OCI-LY3 (cell line): ENCODE results near the gene MXD4.

Experiments used
- EZH2phosphoT487 ChIP-seq: fragments of 200-600 bp; shearing (Covaris generic); IDR thresholded peaks from 2 replicates; pipeline ENCODE4 v1.6.1; 2018; ENCODE audit warnings: antibody characterized with exemption, mixed run types, low read depth
- TF ChIP-seq, protein P1 (sequence below): fragments of 200-600, 300-600 bp; sonication (generic); IDR thresholded peaks from 2 replicates; pipeline ENCODE4 v1.5.1; 2014; ENCODE audit warnings: antibody characterized with exemption, low read length, low read depth

GRCh38 chr4:2262944-2263250 is 988 bp upstream of the MXD4 start:
- TF ChIP-seq, protein P1, sequence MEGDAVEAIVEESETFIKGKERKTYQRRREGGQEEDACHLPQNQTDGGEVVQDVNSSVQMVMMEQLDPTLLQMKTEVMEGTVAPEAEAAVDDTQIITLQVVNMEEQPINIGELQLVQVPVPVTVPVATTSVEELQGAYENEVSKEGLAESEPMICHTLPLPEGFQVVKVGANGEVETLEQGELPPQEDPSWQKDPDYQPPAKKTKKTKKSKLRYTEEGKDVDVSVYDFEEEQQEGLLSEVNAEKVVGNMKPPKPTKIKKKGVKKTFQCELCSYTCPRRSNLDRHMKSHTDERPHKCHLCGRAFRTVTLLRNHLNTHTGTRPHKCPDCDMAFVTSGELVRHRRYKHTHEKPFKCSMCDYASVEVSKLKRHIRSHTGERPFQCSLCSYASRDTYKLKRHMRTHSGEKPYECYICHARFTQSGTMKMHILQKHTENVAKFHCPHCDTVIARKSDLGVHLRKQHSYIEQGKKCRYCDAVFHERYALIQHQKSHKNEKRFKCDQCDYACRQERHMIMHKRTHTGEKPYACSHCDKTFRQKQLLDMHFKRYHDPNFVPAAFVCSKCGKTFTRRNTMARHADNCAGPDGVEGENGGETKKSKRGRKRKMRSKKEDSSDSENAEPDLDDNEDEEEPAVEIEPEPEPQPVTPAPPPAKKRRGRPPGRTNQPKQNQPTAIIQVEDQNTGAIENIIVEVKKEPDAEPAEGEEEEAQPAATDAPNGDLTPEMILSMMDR: no peak
- no peak for TF ChIP-seq EZH2phosphoT487
